LNCAP (cell line): ENCODE measurements around the gene ATP8B1.

Source experiments
- TF ChIP-seq, protein P1 (sequence below): fragments of 450-650 bp; IDR thresholded peaks from 2 replicates; pipeline ENCODE4 v1.5.1; 2017; ENCODE audit warnings: mild to moderate bottlenecking

The ATP8B1 gene

DNA sequence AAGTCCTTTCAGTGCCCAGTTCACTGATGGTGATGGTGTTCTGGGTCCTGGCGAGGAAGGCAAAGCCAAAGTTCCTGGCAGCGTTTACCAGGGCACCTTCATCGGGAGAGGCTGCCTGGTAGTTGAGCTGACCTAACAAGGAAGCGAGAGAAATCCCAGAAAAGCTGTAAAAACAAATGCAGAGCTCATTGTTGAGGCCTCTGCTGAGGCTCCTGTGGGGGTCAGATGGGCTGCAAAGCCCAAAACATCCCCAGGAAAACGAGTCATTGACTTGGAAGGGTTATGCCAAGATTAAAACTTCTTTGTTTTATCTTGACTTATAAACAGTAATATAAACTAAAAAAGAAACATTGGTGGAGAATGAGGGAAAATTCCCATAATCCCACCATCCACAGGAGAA, 128.2 kb downstream of the ATP8B1 start:
- TF ChIP-seq, protein P1, sequence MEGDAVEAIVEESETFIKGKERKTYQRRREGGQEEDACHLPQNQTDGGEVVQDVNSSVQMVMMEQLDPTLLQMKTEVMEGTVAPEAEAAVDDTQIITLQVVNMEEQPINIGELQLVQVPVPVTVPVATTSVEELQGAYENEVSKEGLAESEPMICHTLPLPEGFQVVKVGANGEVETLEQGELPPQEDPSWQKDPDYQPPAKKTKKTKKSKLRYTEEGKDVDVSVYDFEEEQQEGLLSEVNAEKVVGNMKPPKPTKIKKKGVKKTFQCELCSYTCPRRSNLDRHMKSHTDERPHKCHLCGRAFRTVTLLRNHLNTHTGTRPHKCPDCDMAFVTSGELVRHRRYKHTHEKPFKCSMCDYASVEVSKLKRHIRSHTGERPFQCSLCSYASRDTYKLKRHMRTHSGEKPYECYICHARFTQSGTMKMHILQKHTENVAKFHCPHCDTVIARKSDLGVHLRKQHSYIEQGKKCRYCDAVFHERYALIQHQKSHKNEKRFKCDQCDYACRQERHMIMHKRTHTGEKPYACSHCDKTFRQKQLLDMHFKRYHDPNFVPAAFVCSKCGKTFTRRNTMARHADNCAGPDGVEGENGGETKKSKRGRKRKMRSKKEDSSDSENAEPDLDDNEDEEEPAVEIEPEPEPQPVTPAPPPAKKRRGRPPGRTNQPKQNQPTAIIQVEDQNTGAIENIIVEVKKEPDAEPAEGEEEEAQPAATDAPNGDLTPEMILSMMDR = no peak

- TF ChIP-seq, protein P1 = no peak
These were observed 133.1 kb downstream of the ATP8B1 start for GRCh38 chr18:57670046-57670445.

DNA sequence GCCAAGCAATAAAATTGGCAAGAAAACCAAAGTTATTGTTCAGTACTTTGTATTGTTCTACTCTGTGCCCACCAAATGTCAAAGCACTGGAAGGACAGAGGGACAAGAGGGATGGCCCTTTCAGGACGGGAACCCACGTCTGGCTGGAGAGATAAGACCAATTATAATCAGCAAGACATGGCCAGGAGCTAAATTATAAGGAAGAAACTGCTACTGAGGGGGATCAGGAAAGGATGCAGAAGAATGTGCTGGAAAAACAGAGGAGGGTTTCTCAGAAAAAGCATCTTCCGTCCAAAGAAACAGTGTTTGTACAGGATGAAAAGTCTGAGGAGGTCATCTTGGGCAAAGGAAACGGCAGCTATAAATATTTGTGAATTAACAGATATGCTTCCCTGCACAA, 135.1 kb downstream of the ATP8B1 start:
- TF ChIP-seq, protein P1 = no peak

GRCh38 chr18:57666818-57667497, 136.2 kb downstream of the ATP8B1 start:
- TF ChIP-seq, protein P1 = no peak

DNA sequence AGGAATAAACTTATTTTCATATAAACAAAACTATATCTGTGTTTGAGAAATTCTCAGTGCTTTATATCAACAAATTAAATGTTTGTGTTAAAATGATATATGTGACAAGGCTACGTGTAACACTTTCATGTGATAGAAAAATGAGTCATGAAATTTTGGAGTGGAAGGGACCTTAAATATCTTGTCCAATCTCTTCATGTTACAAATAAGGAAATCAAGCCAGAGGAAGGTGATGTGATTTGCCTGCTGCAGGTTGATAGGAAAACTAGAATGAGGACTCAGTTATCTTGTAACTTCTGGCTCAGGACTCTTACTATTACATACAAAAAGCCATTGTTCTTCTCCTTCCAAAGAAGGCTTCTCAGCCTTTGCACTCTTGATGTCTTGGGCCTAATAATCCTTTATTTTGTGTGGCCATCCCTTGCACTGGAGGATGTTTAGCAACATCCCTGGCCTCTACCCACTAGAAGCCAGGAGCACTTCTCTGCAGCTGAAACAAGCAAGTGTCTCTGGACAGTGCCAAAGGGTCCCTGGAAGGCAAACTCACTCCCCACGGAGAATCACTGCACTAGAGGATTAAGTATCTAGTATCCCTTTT, 138.4 kb downstream of the ATP8B1 start:
- TF ChIP-seq, protein P1 = no peak

DNA sequence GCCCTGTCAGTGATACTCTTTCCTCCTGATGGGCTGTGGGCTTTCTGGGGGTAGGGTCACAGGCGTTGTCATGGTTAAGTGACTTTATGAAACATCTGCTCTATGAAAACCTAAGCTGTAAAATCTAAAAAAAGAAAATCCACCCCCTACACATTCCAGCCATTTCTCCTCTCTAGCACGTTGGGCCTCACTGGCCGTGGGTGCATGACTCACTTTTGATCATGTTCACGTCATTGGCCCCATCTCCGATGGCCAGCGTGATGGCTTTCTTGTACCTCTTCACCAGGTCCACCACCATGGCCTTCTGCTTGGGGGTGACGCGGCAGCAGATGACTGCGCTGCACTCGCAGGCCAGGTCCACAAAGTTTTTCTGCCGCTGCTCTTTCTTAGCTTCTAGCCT, 142.2 kb downstream of the ATP8B1 start:
- TF ChIP-seq, protein P1 = no peak

GRCh38 chr18:57659460-57660102, 143.5 kb downstream of the ATP8B1 start:
- TF ChIP-seq, protein P1 = no peak
